Hematopoietic multipotent progenitor cell treated with erythropoietin and hydrocortisone succinate and interleukin-3 and kit ligand, for 4 days (in vitro differentiated cells): ENCODE results near the gene CLSTN3.
"Not testable (repeated sequence)": the region's sequence is repeated elsewhere in the genome, so short reads cannot be mapped to it uniquely, and the experiment has no call there.

Experiments used
- DNase-seq: peaks from one replicate; pipeline ENCODE4 v3.0.0-alpha.2; 2015

CLSTN3 gene

DNA sequence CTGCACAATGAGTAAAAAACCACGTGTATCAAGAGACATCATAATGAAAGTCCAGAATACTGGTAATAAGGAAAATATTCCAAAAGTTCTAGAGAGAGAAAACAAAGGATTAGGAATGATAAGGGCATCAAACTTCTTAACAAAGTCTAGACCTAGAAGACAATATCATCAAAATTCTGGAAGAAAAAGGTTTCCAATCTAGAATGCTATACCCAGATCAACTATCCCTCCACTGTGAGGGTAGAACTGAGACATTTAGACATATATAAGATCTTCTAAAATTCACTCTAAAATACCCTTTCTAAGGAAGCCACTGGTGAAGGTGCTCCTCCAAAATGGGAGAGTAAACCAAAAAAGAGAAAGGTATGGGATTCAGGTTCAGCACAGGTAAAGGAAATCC, 24.1 kb upstream of the CLSTN3 start:
- no peak for DNase-seq

DNA sequence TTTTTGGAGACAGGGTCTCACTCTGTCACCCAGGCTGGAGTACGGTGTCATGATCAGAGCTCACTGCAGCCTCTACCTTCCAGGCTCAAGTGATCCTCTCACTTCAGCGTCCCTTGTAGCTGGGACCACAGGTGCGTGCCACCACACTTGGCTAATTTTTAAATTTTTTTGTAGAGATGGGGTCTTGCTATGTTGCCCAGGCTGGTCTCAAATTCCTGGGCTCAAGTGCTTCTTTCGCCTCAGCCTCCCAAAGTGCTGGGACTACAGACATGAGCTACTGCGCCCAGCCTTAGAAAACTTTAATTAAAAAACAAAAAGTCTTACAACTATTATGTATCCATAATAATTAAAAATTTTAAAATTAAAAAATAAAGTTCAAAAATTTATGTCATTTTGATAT, 23.0 kb upstream of the CLSTN3 start:
- DNase-seq, result not testable (repeated sequence)

DNA sequence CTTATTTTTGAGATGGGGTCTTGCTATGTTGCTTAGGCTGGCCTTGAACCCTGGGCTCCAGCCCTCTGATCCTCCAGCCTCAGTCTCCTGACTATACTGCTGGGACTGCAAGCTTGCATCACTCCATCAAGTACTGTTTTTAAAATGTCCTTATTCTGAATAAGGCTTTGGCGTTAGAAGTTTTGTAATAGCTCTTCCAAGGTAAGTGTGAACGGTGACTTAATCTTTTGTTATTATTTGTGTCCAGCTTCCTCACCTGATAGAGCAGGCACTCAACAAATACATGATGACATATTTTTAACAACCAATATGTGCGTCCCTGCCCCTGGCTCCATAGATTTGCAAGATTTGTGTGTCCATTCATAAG, 22.6 kb upstream of the CLSTN3 start:
- DNase-seq, result peak; percentile 45

DNA sequence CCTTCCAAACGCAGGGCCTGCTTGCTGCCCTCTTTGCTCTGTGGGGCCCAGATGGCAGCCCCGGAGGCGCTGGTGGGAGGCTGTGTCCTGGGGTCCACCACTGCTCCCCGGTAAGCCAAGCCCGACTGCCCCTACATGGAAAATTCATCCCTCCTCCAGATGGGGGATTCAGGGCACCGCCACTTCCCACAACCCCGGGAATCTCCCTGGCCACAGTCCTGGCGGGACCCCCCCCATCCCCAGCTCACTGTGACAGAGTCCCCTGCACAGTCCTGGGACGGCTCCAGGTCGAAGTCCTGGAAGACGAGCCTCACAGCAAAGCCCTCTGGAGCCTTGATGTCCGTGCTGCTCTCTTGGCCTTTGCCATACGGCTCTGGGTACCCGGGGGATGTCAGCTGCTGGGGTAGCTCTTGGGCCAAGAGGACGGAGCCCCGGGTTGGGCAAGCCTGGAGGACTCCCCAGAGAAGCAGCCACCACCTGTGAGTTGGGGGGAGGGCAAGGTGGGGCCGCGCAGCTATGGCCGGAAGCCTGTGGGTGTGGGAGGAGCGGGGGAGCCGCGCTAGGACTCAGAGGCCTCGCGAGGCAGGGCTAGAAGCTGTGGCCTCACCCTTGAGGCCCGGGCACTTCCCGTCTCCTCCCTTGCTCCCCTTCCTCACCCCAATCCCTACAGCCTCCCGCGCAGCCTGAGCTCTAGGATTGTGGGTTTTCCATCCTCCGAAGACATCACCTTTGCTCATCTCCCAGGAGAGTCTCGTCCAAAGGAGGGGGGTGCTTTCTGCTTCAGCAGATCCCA, 22.0 kb upstream of the CLSTN3 start:
- DNase-seq, result peak; percentile 93

DNA sequence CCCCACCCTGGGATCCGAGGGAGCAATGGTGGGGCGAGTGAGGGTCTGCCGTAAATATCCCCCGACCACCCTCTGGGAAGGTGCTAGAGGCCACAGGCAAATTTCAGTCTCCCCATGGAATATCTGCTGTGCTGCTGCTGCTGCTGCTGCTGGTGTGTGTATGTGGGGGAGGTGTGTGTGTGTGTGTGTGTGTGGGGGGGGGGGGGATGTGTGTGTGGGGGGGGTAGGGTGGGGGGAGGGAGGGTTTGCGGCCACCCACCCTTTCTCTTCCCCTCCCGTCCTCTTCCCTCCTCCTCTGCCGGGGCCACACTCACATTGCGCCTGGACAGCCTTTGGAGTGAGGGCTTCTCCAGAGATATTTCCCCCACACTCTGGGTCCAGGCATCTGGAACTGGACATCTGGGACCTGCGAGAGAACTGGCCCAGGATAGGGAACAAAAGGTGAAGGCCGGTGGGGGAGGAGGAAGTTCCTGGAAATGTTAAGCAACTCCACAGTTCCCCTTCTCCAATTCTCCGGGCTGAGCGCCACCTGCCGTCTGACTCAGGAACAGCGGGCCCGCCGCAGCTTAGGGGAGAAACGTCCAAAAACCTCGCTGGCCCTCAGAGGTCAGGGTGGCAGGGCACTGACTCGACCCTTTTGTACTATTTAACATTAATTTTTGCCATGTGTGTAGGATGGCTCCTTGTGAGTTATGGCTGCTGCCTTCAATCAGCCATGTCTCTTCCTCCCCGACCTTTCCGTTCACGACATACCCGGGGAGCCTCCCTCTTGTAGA, 21.2 kb upstream of the CLSTN3 start, which contains the start of gene C1RL:
Gene C1RL, minus strand, starts transcription at position 419 of the 776 bp plus-strand sequence. Its CDS starts 34 bp downstream, at position 385.
- DNase-seq, result peak; percentile 92

DNA sequence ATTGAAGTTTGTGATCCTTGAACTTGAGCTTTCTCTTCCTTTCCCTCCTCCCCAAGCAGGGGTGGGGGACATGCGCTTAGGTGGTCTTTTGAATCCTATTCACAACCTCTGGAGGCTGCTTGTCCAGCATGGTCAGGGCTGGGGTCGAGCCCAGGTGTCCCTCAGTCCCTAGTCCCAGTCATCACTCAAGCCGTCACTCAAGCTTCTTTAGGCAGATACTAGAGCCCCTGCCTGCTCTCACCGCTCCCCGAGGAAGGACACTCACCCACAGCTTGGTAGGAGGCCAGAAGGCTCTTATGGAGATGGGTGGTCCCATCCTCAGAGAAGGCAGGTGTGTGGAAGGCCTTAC, 20.6 kb upstream of the CLSTN3 start:
- DNase-seq, result no peak

DNA sequence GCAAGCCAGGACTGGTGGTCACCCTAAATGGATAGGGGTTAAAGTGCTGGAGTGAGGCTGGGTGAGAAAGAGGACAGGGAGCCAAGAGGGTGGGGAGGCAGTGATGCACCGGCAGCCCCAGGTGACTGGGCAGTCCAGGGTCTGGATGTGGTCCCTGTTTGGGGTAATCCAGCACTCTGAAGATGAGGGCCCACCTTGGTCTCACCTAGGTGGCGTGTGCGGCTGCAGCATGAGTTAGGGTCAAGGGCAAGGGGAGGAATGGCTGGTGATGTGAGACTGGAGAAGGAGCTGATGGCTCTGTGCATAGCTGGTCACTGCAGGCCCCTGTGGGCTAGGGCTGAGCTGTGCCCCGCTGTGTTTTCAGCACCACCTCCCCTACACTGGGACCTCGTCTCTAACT, 19.5 kb upstream of the CLSTN3 start:
- no peak for DNase-seq

DNA sequence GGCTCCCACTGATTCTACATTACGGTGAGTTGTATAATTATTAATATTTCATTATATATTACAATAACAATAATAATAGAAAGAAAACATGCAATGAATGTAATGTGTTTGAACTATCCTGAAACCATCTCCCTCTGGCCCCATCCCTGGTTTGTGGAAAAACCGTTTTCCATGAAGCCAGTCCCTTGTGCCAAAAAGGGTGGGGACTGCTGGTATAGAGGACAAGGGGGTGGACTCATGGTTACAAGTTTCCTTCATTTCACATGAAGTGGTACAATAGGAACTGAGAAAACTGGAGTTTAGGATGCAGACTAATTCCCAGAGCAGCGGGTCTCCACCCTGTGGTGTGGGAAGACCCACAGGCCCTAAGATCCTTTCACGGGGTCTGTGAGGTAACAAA, 18.1 kb upstream of the CLSTN3 start:
- DNase-seq, result no peak

DNA sequence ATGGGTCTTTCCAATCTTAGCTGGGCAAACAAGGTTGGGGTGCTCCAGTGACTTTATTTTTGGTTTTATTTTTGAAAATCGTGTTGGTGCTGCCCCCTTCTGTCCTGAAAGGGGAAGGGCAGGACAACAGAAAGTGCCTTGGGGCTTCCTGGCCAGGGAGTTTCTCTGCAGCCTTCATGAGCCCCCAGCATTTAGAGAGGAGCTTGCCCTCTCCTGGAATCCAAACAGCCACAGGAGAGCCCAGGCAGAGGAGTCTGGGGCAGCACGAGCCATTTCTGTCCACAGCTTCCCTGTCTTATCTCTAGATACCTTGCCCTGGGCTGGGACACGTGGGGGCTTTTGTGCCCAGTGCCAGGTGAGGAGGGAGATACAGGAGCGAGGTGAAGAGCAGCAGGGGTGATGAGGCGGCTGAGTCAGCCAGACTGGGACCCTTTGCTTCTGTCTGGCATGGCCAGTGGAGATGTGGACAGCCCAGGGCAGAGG, 16.7 kb upstream of the CLSTN3 start:
- peak; percentile 73 for DNase-seq

DNA sequence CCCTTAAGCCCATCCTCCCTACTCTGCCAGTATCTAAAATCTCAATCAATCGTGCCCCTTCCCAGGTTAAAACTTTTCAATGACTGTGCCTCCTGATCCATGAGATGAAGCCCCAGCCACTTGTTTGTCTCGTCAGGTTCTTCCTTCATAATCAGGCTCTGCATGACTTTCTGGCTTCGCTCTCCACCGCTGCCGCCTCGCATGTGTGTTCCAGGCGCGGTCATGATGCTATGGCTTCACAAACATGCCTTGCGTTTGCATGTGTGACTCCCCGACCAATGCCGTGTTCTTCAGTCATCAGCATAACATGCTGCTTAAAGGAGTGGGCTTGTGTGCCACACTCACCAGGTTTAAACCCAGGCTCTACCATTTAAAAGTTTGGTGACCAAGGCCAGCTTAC, 16.2 kb upstream of the CLSTN3 start:
- DNase-seq, result no peak

DNA sequence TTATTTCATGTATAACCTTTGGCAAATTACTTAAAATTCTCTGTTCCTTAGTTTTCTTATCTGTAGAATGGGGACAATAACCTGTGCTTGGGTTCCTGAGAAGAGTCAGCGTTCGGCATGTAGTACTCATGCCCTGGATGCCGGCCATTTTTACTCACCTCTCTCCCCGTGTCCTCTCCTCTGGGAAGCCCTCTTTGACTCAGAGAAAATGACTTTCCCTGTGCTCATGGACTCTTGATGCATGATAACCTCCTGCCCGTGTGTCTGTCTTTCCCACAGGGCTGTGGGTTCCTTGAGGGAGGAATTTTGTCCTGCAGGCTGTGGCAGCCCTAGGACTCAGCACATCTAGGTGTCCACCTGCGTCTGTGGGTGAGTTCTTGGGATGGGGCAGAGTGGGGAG, 15.3 kb upstream of the CLSTN3 start:
- no peak for DNase-seq

DNA sequence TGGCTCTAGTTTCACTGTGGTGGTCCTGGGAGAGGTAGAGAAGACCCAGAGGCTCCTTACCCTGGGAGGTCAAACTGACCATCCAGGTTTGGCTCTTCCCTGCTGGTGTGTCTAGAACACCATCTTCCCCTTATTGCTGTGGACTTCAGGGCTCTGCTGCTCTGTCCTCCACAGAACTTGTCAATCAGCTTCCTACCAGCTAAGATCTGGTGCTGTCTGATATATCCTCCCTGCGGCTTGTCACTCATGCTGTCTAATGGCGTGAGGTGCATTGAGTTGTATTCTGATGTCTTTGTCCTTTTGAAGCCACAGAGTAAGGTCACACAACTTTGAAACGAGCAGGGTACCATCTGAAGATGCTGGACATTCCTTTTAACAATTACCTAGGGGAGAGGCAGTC, 14.0 kb upstream of the CLSTN3 start:
- no peak for DNase-seq

DNA sequence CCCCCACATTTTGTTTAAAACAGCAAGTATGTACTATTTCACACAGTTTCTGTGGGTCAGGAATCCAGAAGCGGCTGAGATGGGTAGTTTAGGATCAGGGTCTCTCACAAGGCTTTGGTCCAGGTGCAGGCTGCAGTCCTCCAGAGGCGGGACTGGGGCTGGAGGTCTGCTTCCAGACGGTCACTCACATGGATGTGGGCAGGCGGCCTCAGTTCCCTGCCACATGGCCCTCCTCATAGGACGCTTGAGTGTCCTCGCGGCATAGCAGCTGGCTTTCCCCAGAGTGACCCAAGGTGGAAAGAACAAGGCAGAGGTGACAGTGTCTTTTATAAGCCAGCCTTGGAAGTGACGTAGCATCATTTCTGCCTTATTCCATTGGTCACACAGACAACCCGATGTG, 13.3 kb upstream of the CLSTN3 start:
- no peak for DNase-seq

DNA sequence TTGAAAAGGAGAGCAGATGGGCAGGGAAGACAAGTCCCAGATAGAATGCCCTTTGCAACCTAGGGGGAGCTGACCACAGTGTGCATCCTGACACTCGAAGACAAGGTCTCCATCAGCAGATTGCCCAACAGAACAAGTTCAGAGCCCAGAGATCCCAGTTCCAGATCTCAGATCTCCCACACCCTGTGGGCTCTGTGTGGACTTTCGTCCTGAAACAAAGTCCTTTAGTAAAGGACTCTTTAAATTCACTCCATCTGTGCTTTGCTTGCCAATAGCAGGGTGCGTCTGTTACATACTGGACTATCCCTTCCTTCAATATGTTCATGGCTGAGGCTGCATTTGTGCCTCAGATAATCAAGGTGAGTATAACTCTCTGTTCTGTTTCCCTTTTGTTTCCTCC, 12.5 kb upstream of the CLSTN3 start:
- no peak for DNase-seq

DNA sequence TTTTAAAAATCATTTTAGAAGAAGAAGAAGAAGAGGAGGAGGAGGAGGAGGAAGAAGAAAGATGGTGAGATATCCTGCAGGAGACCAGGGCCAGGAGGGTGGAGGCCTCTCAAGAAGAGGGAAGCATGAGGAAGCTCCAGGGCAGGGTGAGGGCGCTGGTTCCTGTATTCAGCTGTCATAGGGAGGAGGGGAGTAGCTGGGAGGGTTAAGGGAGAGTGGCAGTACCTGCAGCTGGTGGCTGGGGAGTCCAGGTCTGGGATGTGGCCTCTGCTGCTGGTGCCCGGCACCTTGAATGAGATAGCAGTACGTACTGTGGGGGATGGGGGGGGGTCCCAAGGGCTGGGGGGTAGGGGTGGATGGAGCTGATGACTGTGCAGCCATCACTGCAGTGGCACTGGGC, 11.3 kb upstream of the CLSTN3 start:
- no peak for DNase-seq

DNA sequence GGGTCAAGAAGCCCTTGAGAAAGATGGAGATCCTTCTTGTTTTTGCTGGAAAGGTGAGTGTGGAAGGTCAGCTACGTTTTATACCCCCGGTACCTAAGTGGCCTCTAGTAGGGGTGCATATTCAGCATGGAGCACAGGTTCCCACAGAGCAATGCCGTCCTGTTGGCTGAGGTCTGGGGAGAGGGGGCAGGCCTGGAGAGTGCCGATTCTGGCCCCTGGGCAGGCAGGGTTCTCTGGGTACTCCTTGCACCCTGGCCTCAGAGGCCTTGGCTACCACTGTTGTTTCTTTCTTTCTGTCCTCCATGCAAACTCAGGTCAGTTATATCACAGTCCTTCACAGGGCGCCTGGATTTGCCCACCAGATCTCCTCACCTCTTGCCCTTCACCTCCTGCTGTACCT, 10.0 kb upstream of the CLSTN3 start:
- DNase-seq, result no peak

DNA sequence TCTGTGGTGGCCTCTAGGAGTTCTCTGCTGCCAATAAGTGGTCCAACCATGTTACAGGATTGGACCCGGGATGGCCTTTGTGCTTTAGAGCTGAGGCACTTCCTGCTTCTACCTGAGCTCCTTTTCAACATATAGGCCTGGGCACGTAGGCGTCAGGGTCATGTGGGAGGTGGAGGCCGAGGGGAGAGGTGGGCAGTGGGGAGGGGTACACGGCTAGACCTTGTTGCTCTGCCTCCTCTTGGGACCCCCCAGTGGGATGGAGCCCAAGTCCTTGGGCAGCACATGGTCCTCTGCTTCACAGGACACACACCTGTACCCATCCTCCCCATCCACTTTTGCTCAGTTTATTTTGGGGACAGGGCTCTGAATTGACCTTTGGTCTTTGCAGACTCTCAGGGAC, 8.8 kb upstream of the CLSTN3 start:
- no peak for DNase-seq

DNA sequence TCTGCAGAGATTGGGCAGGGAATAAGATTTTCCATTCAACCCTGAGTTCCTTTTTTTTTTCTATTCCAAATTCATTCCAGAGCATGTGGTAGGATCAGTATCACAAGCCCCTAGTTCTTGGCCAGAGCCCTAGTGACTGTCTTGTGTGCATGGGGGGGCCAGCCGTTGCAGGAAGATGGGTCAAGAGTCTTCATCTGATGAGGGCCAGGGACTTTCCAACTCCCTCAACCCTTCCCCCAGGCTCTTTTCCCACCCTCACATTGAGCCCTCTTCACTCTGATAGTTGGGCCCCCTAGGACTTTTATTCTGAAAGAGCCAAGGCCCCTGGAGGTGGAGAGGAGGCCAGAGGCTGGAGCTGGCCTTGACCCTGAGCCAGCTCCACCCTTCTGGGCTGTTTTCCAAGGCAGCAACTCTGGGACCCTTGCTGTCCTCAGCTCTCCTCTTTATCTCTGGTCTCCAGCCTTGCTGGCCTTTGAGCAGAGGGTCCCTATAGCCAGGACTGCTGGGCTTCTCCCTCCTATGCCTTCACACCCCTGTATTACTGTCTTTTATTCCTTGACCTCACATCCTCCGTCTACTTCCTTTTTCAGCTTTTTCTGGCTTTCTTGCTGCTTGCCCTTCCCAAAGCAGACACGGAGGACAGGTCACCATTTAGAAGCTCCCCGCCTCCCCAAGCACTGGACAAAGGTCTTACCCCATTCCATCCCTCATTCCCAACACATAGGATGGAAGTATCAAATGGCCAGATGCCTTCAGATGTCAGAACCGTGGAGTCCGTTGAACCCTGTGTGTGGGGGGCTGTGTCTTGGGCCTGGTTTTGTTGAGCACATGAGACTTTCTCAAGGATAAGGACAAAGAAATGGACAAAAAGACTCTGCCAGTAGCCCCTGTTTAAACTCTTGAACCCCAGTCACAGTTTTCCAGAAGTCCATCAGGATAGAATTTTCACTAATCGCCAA, 7.1 kb upstream of the CLSTN3 start:
- DNase-seq, result peak; percentile 62

DNA sequence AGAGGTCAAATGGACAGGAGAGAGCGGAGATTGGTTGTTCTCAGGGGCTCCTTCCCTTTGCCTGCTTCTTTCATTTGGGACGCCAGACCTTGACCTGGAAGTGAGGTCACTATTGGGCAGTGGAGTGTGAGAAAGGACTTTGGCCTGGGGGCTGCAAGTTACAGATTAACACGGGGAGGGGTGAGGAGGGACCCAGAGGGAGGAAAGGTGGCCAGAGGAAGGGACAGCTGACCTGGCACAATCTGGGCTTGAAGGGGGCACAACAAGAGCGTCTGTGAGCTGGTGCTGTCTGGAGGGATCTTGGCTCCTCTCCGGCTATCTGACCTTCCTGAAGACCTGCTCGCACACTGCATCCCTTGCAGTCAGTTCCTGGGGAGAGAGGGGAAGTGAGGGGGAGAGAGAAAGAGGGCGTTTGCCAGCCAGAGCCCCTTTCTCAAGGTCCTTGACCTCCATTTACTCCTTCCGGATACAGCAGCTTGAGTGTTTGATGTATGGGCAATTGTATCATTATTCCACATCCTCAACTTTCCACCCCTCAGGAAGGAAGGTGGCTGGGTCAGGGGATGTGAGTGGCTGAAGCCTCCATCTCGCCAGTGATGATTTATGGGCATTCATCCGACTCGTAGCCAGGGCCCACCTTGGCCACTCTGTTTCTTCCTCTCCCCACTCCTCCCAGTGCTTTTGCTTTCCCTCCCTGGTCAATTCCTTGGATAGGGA, 6.2 kb upstream of the CLSTN3 start:
- DNase-seq, result no peak

DNA sequence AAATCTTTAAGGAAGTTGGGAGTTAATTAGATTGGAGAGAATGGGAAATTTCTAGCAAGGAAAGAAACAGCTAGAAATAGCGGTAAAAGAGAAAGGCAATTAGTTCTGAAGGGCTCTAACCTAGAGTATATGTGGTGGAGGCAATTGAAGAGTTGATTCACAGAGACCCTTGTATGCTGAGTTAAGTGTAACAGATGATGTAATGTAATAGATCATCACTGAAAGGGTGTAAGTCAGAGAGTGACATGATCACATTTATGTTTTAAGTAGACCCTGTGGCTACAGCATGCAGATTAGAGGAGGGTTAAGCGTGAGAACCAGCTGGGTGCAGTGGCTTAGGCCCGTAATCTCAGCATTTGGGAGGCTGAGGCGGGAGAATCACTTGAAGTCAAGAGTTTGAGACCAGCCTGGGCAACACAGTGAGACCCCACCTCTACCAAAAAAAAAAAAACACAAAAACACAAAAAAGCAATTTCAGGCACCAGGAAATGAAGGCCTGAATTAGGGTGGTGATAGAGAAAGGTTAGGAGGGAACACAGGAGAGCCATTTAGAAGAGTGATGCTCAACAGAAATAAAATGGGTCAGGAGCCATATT, 4.4 kb upstream of the CLSTN3 start:
- DNase-seq, result no peak

DNA sequence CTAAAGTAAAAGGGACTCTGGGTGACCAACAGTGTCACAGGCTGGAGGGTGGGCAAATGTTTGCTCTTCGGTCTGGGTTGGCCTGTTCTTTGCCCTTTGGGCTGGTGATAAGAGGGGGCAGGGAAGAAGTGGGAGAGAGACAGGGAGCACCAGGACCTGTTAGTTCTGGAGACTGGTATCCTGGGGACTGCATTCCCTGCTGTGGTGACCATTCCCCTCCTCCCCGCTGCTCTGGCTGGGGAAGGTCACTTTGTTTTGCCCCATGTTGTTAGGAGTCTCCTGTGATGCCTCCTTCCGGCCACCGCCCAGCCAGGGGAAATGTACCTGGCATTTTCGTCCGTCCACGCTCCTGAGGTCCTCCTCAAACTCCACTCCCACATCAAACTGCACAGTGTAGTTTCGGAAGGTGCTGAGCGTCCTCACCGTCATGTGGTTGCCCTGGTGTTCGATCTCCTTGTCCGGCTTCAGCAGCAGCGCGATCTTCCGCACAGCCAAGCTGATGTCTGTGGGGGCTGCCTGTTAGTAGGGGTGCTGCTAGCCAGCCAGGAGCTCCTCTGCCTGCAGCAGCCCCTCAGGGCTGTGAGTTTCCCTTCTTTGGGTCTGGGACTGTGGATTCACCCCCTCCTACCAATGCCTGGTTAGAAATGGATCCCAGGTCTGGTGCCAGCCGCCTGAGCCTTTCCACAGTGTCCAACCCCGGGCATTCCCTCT, 2.1 kb upstream of the CLSTN3 start:
- DNase-seq, result no peak
